ENCODE data around the gene SPATA21.

DNA sequence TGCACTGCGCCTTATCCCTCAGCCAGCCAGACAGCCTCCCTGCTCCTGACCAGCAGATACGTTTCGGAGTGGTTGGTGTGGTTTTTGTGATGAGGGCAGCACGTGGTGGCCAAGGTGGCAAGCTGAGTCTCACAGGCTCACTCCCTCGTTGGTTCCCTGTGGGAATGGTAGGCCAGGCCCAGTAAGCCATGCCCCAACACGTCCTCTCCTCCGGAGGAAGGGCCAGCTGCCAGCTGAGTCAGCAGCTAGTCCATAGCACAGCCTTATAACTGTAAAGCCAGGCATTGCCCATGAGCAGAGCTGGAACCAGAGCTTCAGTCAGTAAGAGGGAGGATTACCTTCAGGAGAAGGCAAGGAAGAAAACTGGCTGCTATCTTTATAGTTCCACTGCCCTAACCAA, 40.6 kb downstream of the SPATA21 start:
- TF ChIP-seq POLR2A (IDR thresholded peaks at IDR 0.05; ENCODE audit: low read length) (no peak), GATA1 (IDR thresholded peaks at IDR 0.05; ENCODE audit: low read depth, low read length) (no peak)
